GM13976 (cell line): ENCODE results near the gene ANK2.
A peak's percentile ranks its signal among the peaks of the same experiment; 100 is the strongest.

ENCODE experiments used
- DNase-seq: peaks from one replicate; pipeline ENCODE4 v3.0.0; 2012; ENCODE audit warnings: low spot score
- CTCF ChIP-seq: IDR thresholded peaks from 2 replicates; pipeline ENCODE4 v1.5.1; 2012; ENCODE audit warnings: borderline replicate concordance, mild to moderate bottlenecking; ENCODE audit not compliant: insufficient read depth; ENCODE audit errors: extremely low read depth, missing control alignments, control extremely low read depth
- in situ Hi-C: fragments of 300-500 bp; cut with MboI; formaldehyde crosslinking; loops from one replicate; pipeline ENCODE4 v1.12.0; 2022; ENCODE audit warnings: low sequenced_read_pairs, mixed read lengths, inconsistent platforms; ENCODE audit not compliant: unreplicated experiment

The ANK2 gene

GRCh38 chr4:113273721-113274220 is 224.3 kb downstream of the ANK2 start:
- TF ChIP-seq CTCF, result no peak
- in situ Hi-C loops, result no loop called here
- no peak for DNase-seq

- in situ Hi-C loops, result no loop called here
- no peak for DNase-seq
- no peak for TF ChIP-seq CTCF
Observed at GRCh38 chr4:113276464-113277170, 227.2 kb downstream of the ANK2 start.

GRCh38 chr4:113278324-113278934 is 229.0 kb downstream of the ANK2 start:
- TF ChIP-seq CTCF, result peak; percentile 83
- in situ Hi-C loops, result no loop called here
- peak; percentile 63 for DNase-seq

GRCh38 chr4:113285501-113285900 is 236.0 kb downstream of the ANK2 start:
- no peak for DNase-seq
- TF ChIP-seq CTCF, result no peak
- in situ Hi-C loops, result no loop called here

GRCh38 chr4:113288257-113288656 is 238.8 kb downstream of the ANK2 start:
- no peak for DNase-seq
- no peak for TF ChIP-seq CTCF
- in situ Hi-C loops, result no loop called here

- no peak for DNase-seq
- in situ Hi-C loops, result no loop called here
- TF ChIP-seq CTCF, result no peak
Observed at GRCh38 chr4:113288696-113289095, 239.2 kb downstream of the ANK2 start.

GRCh38 chr4:113289766-113290165 is 240.3 kb downstream of the ANK2 start:
- DNase-seq, result no peak
- in situ Hi-C loops, result no loop called here
- no peak for TF ChIP-seq CTCF
